GM18507 (cell line): ENCODE measurements around the gene CIRBP.
"Not testable (repeated sequence)": the region's sequence is repeated elsewhere in the genome, so short reads cannot be mapped to it uniquely, and the experiment has no call there.

ENCODE experiments used
- DNase-seq: peaks from one replicate; pipeline ENCODE4 v3.0.0; 2011; ENCODE audit warnings: low read depth; ENCODE audit not compliant: insufficient read length; ENCODE audit errors: extremely low spot score
- FAIRE-seq: peaks from 2 replicates; lab custom pipeline; 2011; peaks lifted over from hg19 to GRCh38; lab: Jason Lieb, UNC

The CIRBP gene

DNA sequence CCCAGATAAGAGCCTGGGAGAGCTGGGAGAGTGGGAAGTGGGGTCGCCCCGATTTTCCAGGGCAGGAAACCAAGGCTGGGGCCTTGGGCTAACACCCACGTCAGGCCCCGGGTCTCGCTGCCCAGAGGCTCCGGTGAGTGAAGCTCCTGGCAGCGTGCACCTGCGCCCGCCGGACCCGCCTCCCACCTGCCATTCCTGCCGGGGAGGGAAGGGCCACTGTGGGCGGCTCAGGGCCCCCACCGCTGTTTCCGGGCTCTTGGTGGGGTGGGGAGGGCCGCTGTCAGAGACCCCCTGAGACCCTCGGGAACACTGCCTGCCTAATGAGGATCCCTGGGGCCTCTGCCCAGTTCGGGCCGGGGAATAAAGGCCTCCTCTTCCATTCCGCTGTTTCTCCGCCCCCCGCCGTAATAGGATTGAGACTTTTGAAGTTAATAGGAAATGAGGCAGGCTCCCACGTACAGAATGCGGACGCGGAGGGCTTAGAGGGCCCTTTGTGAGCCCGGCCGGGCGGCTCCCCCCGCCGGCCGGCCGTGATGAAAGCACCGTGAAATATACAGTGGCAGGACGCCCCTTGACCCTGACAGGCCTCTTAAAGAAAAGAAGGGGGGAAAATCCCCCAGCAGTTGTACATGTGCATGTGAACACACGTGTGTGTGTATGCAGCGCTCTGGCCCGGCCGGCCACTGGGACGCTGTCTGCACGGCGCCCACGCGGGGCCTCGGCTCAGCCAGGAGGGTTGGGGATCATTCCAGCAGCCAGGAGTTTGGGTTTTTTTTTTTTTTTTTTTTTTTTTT, 49.7 kb downstream of the CIRBP start:
- DNase-seq (no peak), FAIRE-seq (no peak)

DNA sequence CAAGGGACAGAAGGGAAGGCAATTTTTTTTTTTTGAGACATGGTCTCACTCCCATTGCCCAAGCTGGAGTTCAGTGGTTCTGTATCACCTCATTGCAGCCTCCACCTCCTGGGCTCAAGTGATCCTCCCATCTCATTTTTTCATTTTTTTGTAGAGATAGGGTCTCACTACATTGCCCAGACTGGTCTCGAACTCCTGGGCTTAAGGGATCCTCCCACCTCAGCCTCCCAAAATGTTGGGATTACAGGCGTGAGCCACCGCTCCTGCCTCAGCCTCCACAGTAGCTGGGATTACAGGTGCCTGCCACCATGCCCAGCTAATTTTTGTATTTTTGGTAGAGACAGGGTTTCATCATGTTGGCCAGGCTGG, 51.1 kb downstream of the CIRBP start:
- not testable (repeated sequence) for DNase-seq, FAIRE-seq

DNA sequence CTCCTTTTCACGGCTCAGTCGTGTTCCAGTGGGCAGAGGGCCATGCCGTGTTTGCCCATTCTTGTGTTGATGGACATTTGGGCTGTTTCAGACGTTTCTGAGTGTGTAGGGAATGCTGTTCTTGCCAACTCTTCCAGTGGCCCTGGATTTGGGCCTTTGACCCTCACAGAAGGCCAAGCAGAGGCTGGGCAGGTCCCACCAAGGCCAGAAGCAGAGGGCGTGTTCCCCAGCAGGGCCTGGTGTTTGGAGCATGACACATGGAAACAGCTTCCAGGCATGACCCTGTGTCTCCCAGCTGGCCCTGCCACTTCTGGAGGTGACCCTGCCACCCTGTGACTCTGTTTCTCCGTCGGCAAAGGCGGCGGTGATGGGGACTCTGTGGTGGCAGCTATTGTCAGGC, 52.4 kb downstream of the CIRBP start:
- DNase-seq: no peak
- no peak for FAIRE-seq

DNA sequence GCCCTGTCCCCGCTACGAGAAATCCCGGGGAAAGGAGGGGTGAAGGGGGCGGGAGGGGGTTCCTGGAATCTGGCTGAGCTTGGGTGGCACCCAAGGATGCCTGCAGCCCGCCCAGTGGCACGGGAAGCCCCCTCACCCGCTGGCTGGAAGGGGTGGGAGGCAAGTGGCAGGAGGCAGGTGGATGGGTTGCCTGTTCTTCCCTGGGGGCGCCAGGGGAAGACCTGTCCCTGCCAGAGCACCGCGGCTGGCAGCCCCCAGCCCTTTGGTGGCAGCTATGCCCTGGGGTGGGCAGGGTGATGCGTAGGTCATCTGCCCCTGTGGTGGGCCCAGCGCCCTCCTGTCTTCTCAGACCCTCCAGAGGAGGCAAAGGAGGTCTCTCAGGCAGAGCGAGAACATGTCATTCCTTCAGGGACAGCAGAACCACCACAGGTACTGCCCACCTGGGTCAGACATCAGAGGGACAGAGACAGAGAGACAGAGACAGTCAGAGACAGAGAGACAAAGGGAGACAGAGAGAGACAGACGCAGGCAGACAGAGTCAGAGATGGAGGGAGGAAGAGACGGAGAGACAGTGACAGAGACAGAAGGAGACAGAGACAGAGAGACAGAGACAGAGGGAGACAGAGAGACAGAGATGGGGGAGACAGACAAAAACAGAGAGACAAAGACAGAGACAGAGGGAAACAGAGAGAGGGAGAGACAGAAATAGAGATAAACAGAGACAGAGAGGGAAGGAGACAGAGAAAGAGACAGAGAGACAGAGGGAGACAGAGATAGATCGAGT, 53.3 kb downstream of the CIRBP start:
- FAIRE-seq (no peak), DNase-seq (no peak)

DNA sequence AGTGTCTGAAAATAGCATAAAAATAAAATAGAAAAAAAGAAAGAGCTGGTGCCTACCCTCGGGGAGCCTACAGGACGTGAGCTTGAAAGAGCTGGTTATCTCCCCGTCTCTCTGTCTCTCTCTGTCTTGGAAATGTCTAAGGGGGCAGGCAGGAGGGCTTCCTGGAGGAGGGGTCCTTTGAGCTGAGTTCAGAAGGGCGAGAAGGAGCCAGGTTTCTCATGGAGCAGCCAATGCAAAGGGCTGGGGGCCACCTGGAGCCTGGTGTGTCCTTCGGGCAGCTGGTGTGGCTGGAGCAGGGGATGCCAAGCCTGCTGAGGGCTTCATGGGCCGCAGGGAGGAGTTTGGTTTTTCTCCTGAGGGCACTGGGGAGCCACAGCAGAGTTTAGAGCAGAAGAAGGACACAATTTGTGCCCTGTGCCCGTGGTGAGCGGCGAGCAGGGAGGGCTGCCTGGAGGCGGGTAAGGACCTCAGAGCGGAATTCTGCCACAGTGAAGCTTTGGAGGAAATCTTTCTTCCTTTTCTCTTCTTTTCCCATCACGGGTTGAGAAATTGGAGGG, 55.2 kb downstream of the CIRBP start:
- DNase-seq (no peak), FAIRE-seq (no peak)
